Measurements from ENCODE around the gene CDH8.

DNA sequence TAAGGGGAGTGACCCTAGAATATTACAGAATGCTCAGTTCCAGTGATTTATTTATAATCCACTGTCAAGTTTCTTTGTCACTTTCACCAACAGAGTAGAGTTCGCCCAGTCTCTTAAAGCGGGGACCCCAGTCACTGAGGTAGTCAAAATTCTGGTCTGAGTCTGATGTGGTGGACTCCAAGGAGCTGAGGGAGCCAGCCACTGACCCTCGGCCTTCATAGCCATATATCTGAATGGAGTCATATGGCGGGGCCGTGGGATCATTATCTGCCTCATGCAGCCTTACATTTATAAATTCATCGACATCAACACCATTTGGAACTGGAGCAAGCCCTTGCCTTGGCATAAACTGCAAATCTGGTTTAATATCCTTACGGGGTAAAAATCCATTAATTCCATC is 382.7 kb downstream of the CDH8 start:
- TF ChIP-seq SMC3 (IDR thresholded peaks at IDR 0.05; ENCODE audit: low read depth, low read length) (no peak), REST (IDR thresholded peaks at IDR 0.05; ENCODE audit: low read depth, low read length) (no peak), TCF12 (IDR thresholded peaks at IDR 0.05) (no peak)
- TF ChIP-seq, protein P1, sequence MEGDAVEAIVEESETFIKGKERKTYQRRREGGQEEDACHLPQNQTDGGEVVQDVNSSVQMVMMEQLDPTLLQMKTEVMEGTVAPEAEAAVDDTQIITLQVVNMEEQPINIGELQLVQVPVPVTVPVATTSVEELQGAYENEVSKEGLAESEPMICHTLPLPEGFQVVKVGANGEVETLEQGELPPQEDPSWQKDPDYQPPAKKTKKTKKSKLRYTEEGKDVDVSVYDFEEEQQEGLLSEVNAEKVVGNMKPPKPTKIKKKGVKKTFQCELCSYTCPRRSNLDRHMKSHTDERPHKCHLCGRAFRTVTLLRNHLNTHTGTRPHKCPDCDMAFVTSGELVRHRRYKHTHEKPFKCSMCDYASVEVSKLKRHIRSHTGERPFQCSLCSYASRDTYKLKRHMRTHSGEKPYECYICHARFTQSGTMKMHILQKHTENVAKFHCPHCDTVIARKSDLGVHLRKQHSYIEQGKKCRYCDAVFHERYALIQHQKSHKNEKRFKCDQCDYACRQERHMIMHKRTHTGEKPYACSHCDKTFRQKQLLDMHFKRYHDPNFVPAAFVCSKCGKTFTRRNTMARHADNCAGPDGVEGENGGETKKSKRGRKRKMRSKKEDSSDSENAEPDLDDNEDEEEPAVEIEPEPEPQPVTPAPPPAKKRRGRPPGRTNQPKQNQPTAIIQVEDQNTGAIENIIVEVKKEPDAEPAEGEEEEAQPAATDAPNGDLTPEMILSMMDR (IDR thresholded peaks at IDR 0.05): no peak

Data from SK-N-SH (cell line).